Left renal pelvis (tissue), 4 donors: ENCODE measurements around the gene RSRC2. TPM values are rescaled to one million over a fixed set of nuclear protein-coding genes. Genes with fewer than 3 reads are reported as not detected.
"Not testable (repeated sequence)": the region's sequence is repeated elsewhere in the genome, so short reads cannot be mapped to it uniquely, and the experiment has no call there.

ENCODE experiments used
- DNase-seq, 4 donors: peaks; one replicate each; pipeline ENCODE4 v3.0.0-alpha.2; 2013; ENCODE audit warnings: low read depth in 4 of 4, low spot score in 3 of 4
- polyA plus RNA-seq, 4 donors: library from polyadenylated mRNA; unstranded; fragments of 120-200 nt; gene quantifications; one replicate each; pipeline ENCODE4 v1.2.1, GENCODE V29; 2013; ENCODE audit not compliant: insufficient read length in 4 of 4

RSRC2 gene
- polyA plus RNA-seq, 4 donors: 141 to 222 (median 210) TPM

- no peak for DNase-seq
Measured at GRCh38 chr12:122519418-122519817, 7.3 kb downstream of the RSRC2 start.

GRCh38 chr12:122518908-122519307 lies 7.8 kb downstream of the RSRC2 start:
- no peak for DNase-seq

GRCh38 chr12:122517877-122518276 lies 8.9 kb downstream of the RSRC2 start:
- no peak for DNase-seq

- no peak for DNase-seq
Measured at GRCh38 chr12:122516544-122517361, 10.0 kb downstream of the RSRC2 start.

DNA sequence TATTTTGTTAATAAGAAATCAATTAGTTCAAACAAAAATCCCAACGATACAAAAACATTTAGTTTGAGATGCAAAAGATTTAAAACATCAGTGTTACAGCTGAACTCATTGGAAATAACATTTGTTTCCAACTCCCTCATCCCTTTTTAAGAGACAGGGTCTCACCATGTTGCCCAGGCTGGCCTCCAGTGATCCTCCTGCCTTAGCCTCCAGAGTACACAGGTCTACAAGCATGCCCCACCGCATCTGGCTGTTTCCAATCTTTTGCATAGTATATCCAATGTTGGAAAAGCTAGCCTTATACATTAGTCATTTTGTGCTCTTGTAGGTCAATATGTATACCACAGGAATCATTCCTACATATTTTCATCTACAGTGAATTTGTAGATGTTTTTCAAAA lies 11.5 kb downstream of the RSRC2 start:
- no peak for DNase-seq

- DNase-seq: no peak
Measured at GRCh38 chr12:122513660-122514059, 13.1 kb downstream of the RSRC2 start.

DNA sequence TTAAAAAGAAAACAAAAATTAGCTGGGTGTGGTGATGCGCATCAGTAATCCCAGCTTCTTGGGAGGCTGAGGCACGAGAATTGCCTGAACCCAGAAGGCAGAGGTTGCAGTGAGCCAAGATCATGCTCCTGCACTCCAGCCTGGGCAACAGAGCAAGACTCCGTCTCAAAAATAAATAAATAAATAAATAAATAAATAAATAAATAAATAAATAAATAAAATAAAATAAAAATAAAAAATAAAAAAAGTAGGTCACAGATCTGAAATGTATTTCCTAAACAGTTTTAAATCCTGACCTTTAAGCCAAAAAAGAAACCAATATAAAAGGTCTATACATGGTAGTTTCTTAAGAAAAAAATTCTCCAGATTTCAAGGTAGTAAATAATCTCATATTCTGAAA lies 13.7 kb downstream of the RSRC2 start:
- DNase-seq: not testable (repeated sequence)

GRCh38 chr12:122508163-122508562 lies 18.6 kb downstream of the RSRC2 start:
- DNase-seq: no peak

- no peak for DNase-seq
Measured at GRCh38 chr12:122506393-122506938, 20.3 kb downstream of the RSRC2 start.

GRCh38 chr12:122505419-122506051 lies 21.2 kb downstream of the RSRC2 start:
- no peak for DNase-seq

GRCh38 chr12:122503783-122504590 lies 22.7 kb downstream of the RSRC2 start:
- DNase-seq: no peak

DNA sequence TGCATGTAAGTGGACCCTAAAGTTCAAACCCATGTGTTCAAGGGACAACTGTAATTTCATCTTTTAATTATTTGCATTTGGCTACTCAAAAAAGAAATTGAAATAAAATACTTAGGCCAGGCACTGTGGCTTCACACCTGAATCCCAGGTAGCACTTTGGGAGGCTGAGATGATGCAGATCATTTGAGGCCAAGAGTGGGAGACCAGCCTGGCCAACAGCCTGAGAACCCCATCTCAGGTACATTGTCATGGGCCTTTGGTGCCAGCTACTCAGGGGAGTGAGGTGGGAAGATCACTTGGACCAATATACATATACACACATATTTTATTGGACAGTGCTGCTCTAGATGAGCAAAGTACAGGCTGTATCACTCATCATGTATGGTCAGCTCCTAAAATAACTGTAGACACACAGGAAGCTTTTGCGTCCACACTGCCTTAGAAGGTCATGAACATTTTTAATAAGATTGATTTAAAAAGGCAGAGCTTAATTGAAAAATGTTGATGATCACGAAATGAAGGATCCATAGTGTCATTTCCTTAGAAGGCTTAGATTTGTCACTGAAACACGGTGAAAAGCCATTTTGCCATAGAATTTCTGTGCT lies 23.5 kb downstream of the RSRC2 start:
- no peak for DNase-seq

DNA sequence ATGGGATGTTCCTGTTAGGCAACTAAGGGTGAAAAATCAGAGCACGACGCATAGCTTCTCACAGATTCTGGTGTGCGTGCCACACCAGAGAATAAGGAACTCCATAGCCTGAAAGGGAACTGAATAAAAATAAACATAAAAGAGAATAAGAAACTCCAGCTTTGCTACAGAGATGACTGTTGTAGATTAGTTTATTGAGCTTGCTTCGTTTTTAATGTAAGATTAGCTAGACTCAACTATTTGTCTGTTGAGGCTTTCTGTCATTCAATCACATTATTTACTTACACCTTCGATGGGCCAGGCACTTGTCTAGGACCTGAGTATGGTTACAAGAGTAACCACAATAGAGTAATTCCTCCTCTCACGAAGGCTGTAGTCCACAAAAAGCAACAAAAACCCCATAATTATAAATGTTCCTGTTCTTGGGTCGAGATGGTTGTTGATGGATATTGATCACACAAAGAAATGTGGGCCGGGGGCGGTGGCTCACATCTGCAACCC lies 25.2 kb downstream of the RSRC2 start:
- no peak for DNase-seq

GRCh38 chr12:122500685-122501488 lies 25.8 kb downstream of the RSRC2 start, which contains the start of gene ZCCHC8:
TSS of gene ZCCHC8 (minus strand) at chr12:122500932. CDS start at chr12:122500840, 92 bp downstream.
- DNase-seq: peak; percentile 91 to 97 (median 94)

DNA sequence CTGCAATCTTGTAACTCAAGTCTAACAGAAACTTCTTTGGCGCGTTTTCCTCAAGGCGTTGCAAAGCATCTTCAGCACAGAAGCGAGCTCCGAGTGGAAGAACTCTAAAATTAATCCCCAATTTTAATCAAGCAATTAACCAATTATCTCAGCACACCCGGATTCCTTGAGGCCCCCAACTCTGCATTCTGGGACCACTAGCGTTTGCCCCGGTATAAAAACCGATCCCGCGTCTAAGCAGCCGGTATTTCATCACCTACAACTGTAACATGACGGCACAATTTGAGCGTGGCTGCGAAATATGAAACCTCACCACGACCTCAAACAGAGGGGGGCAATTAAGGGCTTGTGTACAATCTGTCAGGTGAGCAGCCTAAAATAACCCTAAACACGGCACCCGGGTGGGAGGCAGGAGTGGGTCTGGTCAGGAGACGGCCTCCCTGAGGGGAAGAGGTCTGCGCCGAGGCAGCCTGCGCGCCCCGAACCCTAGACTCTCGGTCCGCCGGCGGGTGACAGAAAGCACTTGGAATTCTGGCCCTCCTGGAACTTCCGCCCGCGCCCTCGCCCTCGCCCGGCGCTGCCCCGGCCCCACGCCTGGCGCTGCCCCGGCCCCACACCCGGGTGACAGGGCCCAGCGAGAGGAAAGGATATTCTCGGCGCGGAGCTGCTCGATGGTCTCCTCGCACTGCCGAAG lies 26.6 kb downstream of the RSRC2 start:
- DNase-seq: peak; percentile 27 to 61 (median 48)

- no peak for DNase-seq
Measured at GRCh38 chr12:122495258-122495657, 31.5 kb downstream of the RSRC2 start.

DNA sequence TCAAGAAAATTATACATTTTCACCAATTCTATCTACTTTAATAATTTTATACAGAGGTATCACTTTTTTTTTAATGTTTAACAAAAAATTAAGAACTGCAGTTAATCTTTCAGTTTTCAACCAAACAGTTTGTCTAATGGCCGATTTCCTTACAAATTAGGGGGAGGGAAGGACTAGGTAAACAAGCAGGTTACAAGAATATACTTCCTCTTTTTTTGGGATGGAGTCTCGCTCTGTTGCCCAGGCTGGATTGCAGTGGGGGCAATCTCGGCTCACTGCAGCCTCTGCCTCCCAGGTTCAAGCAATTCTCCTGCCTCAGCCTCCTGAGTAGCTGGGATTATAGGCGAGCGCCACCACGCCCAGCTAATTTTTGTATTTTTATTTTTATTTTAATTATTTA lies 33.5 kb downstream of the RSRC2 start:
- DNase-seq: not testable (repeated sequence)

DNA sequence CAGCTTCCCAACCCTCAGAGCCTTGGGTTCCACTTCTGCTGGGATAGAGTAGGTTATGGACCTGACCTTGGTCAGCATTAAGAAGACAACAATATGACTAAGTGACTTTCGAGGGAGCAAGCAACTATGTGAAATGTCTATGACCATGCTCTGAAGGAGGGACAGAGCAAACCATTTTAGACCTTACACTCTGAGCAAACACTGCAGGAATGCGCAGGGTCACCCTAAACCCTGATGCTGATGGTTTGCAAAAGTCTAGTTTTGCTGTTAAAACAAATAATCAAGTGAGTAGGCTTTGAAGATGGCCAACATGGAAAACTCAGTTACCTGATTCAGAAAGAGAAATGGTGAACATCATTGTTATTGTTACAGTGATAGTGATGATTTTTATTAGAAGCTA lies 34.7 kb downstream of the RSRC2 start:
- DNase-seq: no peak

DNA sequence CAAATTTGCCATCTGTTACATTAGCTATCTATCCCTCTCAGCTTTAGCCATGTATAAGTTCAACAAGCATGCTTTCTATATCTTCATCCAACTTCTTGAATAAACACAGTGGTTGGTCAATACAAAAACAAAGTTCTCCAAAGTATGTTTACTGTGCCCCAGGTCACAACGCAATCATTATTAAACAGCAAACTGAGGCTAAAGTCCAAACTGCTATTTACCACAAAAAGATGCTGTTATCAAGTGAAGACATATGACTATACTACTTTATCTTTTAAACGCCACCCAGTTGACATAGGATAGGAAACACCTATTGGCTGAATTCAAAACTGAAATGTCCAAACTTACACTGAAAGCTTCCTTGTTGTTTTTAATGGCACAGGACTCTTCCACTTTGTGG lies 37.7 kb downstream of the RSRC2 start:
- DNase-seq: no peak
